ENCODE measurements around the gene DDX25.

The DDX25 gene

DNA sequence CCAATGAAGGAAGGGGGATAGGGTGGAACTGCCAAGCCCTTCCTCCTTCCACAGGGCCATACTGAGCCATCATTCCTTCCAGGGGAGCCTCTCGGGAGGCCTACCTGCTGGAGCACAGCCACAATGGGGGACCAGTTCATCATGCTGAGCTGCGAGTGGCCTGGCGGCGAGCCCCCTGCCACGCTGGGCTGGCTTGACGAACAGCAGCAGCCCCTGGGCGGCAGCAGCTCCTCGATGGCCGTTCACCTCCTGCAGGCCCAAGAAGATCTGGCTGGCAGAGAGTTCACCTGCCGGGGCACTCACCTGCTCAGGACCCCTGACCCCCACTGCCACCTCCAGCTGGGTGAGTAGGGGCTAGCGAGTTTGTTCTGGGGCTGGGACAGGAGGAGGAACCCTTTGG is 47.4 kb downstream of the DDX25 start:
- no peak for DNase-seq

GRCh38 chr11:125952559-125952958 is 48.3 kb downstream of the DDX25 start:
- DNase-seq: no peak

GRCh38 chr11:125952973-125953372 is 48.7 kb downstream of the DDX25 start:
- no peak for DNase-seq

GRCh38 chr11:125953401-125953935 is 49.2 kb downstream of the DDX25 start:
- DNase-seq: no peak

DNA sequence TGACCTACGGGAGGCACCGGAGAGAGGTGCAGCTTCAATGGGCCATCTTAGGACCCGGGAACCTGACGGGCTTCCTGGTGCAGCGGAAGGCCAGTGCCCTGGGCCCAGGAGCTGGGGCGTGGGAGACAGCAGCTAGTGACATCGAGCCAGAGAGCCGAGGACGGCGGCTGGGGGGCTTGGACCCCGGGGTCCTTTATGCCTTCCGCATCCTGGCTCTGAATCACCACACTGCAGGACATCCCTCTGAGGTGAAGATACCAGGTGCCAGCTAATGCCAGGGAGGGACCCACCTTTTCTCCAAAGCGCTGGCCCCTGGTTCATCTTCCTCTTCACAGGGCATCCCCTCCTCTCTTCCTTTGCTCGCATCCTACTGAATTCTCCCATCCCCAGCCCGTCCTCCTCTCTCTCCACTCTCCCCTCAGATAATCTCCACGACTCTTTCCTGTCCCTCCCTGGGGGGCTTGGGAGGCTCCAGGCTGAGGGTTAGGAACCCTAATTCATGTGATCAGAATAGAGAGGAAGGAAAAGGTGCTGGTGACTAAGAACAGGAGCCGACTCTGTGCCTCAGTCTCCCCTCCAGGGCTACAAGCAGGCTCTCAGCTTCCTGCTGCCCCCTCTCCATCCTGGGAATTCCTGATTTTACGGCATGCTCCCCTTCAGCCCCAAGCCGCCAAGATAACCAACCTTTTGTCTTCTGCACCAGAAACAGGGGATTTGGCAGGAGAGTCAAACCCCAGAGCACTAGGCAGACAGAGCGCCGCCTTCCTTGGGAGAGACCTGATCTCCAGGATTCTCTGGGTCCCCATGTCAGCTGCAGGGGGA is 50.0 kb downstream of the DDX25 start:
- no peak for DNase-seq

DNA sequence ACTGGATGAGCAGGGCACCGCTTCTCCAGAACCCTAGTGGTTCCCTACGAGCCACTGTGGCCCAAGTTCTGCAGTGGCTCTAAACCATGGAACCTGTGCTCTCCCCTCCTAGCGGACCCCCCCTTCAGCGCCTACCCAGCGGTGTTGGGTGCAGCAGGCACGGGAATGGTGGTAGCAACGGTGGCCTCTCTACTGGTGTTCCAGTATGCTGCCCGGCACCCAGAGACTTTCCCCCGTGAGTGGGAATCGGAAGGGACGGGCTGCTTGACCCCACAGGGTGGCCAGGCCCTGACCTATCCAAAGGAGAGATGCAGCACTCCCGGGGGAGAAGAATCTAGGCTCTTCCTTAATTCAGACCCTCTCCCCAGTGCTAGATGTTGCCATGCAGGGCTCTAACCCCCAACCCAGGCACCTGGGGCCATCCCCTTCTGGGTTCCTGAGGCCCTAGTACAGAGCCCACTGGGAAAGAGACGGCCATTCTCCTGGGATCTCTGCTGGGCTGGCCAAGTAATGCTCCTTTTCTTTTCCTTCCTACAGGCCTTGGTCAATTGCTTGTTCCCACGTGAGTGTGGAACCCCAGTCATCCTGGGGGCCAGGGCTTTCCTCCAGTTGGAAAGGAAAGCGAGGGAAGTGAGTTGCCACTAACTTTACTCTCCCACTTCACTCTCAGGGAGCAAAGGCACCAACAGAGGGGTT is 50.8 kb downstream of the DDX25 start:
- no peak for DNase-seq

- no peak for DNase-seq
Measured at GRCh38 chr11:125955856-125956255, 51.5 kb downstream of the DDX25 start.

GRCh38 chr11:125956391-125957134 is 52.3 kb downstream of the DDX25 start:
- no peak for DNase-seq

GRCh38 chr11:125957618-125958332 is 53.5 kb downstream of the DDX25 start:
- DNase-seq: no peak

- DNase-seq: no peak
Measured at GRCh38 chr11:125958872-125959400, 54.6 kb downstream of the DDX25 start.

- DNase-seq: no peak
Measured at GRCh38 chr11:125959511-125959910, 55.2 kb downstream of the DDX25 start.

- no peak for DNase-seq
Measured at GRCh38 chr11:125959931-125960330, 55.6 kb downstream of the DDX25 start.

GRCh38 chr11:125960771-125961170 is 56.5 kb downstream of the DDX25 start:
- DNase-seq: no peak

- DNase-seq: no peak
Measured at GRCh38 chr11:125967515-125967914, 63.2 kb downstream of the DDX25 start.

GRCh38 chr11:125968354-125968753 is 64.0 kb downstream of the DDX25 start:
- no peak for DNase-seq

- DNase-seq: no peak
Measured at GRCh38 chr11:125971618-125972017, 67.3 kb downstream of the DDX25 start.

GRCh38 chr11:125974284-125974683 is 70.0 kb downstream of the DDX25 start:
- DNase-seq: no peak

GRCh38 chr11:125975634-125976033 is 71.3 kb downstream of the DDX25 start:
- no peak for DNase-seq

DNA sequence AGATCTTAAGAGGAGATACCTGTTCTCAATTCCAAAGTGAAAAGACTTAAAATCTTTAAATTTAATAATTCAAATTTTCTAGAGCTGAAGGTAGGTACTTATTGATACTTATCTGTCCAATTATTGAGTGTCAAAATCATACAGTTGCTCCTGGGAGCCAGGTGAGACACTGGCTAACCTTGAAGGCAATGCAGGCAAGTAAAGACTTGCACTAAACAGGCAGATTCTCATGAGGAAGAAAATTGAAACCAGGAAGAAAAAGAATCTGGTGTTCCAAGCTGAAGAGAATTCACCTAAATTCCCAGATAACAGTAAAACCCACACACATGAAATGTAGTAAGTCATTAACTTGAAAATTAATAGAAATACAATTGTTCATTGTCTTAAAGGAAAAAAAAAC is 71.8 kb downstream of the DDX25 start:
- no peak for DNase-seq

GRCh38 chr11:125977333-125977732 is 73.0 kb downstream of the DDX25 start:
- DNase-seq: no peak

DNA sequence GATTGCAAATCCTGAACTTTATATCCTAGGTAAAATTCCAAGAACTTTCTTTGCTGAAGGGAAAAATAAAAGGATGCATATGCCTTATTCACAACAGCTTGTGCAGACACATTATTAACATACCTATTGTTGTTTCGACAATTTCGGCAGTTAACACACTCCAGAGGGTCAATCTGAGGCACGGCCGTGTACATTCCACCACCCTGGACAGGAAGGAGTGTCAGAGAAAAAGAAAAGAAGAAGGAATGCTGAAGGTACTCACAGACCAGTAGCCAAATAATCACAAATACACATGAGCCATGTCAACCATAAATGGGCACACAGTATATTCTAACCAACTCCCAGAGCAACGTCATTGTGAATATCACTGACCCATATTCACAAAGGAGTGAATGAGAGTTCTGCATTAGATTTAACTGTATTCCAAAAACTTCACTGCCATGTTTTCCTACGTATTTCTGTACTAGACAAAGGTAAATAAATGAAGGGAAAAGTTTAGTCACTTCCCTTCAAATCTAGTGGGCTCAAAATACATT is 73.9 kb downstream of the DDX25 start:
- DNase-seq: no peak
